ENCODE measurements around the gene SPATA16.
"Not testable (repeated sequence)": the region's sequence is repeated elsewhere in the genome, so short reads cannot be mapped to it uniquely, and the experiment has no call there.

The SPATA16 gene

DNA sequence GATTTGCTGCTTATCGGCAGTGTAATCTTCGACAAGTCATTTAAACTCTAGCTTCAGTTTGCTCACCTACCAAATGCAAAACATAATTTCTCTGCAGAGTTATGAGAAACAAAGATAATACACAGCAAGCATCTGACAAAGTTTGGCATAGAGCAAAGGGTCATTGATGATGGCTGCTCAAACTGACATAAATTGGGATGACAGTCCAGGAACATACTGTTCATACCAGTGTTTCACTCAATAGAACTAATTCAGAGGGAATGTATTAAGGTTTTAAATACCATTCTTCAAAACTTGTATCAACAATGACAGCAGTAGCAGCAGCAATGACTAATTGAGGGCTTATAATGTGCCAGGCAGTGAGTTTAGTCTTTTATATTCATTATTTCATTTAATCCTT, 137.6 kb downstream of the SPATA16 start:
- DNase-seq, result no peak

DNA sequence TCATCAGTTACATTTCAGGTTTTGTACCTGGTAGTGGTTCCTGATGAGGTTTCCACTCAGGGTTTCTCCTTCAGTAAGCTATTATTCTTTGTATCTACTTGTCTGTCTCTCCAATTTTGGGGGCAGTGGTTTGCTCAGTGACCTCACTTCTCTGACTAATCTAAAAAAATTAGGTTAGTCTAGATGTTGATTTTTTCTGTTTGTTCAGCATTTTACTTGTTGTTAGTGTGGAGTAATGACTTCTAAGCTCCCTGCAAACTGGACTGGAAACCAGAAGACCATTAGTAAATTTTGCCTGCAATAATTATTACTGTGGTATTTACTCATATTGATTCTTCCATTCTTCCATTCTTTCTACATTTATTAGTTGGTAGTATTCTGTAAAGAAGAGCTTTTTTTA, 139.4 kb downstream of the SPATA16 start:
- no peak for DNase-seq

GRCh38 chr3:173000553-173000952, 140.5 kb downstream of the SPATA16 start:
- no peak for DNase-seq

DNA sequence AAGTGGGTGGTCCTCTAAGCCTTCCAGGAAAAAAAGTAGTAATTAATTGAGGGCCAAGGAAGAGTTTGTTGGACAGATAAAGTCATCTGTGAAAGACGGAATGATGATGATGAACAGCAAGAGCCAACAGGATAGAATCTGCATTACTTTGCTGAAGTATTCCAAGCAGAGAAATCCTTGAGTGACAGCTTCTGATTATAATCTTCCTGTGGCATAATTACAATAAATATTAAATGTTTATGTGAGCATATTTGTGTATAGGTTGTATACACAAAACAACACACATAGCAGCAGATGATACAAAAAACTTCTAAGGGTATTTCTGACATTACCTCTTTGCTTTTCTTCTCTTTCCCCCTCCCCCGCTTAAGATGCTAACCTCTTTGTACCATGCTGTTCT, 147.6 kb downstream of the SPATA16 start:
- DNase-seq, result no peak

DNA sequence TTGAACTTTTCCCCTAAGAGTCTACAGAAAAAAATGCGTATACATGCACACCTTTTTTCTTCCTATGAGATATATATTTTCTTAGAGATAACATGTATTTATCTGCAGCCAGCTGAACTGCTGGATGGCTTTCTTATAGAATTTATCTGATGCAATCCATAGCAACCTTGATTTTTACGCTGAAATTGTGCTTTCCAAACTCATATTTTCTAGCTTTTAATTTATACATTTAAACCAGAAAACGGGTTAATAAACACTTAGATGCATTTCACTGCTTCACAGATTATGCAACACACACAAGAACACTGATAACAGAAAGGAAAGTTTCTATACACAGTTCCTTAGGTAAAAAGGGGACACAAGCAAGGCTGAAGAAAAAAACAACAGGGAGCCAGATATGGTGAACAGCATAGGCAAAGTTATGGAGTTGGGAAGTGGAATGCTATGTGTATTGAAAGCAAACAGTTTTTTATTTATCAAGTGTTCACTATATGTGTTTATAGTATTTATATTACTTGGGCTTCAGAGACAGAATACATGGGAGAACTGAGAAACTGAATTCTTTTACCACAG, 149.5 kb downstream of the SPATA16 start:
- DNase-seq, result no peak

DNA sequence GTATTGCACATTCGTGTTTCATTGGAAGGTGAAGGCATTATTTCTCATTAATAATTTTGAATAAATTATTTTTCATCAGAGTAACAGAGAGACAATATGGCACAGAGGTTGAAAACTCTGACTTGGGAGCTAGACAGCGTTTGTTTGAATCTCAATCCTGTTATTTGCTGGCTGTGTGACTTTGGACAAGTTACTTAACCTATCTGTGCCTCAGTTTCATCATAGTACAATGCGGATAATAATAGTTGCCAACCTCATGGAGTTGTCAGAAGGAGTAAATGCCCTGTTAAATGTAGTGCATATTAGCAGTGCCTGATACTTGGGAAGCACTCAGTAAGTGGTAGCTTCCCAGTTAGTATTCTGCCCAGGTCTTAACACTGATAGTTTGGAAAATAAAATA, 151.7 kb downstream of the SPATA16 start:
- DNase-seq, result no peak

- no peak for DNase-seq
Observed at GRCh38 chr3:172987273-172987672, 153.8 kb downstream of the SPATA16 start.

- DNase-seq, result no peak
Observed at GRCh38 chr3:172984914-172985313, 156.1 kb downstream of the SPATA16 start.

DNA sequence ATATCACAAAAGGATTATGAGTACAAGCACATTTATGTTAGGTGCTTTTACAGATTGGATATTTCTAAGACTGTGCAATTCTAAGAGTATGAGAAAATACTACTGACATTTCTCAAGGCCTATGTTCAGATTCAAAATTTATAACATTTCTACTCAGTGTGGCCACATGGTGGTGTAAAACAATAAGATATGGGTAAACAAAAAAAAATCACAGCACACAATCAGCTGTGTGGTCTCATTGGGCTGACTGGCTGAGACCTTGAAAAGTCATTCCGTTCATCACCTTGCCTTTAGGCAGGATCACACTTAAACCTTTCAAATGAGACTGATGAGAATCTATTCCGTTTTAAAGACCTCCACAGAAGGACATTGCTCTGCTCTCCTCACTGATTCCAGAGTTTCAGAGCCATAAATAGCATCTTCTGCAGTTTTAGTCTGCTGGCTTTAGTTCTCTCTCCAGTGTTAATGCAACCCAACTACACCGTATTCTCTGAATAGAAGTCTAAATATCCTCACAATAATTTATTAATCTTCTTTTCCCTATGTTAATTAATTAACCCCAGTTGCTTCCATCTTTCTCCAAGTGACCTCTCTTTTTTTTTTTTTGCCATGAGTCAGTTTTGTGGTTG, 158.2 kb downstream of the SPATA16 start:
- DNase-seq, result no peak

- no peak for DNase-seq
Observed at GRCh38 chr3:172981407-172981983, 159.5 kb downstream of the SPATA16 start.

GRCh38 chr3:172980849-172981248, 160.2 kb downstream of the SPATA16 start:
- DNase-seq, result no peak

DNA sequence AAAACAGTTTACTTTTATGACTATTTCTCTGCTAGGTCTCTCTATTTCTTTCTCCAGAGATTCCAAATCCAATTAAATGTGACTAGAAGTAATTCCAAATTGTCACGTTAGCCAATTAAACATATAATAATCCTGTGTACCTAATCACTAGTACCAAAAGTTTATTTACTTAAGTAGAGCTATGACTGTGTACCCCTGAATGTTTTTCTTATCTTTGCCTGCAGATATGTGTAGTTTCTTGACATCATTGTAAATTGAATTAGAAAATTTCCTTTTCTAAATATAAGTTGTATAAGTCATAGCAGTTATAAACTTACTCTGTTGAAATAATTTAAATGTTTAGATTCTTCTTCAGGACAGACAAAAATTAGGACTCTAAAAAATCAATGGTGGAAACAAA, 163.3 kb downstream of the SPATA16 start:
- no peak for DNase-seq

DNA sequence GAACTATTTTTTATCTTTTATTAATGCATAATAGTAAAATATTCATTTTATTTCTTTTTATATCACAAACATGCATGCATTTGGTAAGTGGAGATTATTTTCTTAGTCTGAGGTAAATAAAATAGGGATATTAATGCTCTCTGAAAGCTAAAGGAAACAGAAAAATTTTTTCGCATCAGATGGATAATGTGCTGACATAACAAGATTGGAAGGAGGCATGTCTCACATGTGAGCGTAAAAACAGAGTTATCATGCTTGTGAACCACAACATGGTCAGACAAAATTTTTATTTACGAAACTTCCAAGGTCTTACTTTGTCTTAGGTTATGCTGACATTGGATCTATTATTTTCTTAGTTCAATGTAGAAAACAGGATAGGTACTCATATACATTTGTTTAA, 166.1 kb downstream of the SPATA16 start:
- DNase-seq, result no peak

DNA sequence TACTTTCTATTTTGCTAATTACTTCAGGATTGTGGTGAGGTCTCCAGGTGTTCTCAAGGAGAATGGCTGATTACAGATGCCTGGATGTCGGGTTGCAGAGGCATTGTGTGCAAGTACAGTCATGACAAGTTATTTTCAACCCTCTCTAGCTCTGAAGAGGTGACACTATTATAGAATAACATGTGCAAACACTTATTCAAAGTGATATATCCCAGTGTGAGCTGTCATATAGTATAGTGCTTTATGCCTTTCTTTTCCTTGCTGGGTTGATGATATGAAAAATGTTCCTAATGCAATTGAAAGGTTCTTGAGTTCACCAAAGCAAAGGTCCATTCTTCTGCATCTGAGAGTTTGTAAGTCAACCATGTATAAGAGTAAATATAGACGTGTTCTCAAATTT, 167.2 kb downstream of the SPATA16 start:
- DNase-seq, result no peak

- DNase-seq, result no peak
Observed at GRCh38 chr3:172972717-172973116, 168.3 kb downstream of the SPATA16 start.

DNA sequence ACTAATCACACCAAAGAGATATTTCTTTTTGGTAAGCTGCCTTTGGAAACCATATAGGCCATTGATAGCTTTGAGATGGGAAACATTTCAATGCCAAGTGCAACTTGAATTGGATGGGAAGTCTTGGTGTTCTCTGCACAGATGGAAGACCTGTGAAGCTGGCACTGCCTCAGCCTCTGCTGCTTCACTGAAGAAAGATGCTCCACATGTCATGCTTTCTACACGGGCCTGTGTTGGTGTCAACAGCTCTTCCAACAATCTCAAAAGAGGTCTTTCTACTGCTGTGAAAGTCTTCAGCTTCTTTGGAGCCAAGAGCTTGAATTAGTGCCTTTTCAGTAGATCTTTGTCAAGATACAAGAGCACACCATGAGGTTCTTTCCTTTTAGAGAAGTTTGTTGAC, 169.0 kb downstream of the SPATA16 start:
- no peak for DNase-seq

DNA sequence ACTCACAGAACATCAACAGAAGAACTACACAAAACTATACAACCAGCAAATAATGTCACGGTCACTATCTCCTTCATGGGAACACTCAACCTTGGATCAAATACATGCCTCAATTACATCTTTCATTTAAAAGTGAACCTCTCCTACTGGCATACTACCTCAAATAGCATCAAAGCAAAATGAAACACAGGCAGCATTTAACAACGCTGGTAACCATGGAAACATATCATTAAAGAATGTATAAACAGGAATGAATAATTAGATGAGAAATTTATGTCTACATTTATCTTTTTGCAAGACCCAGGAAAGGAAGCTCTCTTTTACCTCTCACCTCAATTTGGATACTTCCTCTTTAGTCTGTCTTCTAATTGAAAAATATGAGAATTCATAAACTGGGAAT, 172.4 kb downstream of the SPATA16 start:
- no peak for DNase-seq

- DNase-seq, result no peak
Observed at GRCh38 chr3:172965256-172965655, 175.8 kb downstream of the SPATA16 start.

GRCh38 chr3:172960626-172961182, 180.3 kb downstream of the SPATA16 start:
- not testable (repeated sequence) for DNase-seq

- no peak for DNase-seq
Observed at GRCh38 chr3:172958565-172958964, 182.5 kb downstream of the SPATA16 start.

- DNase-seq, result no peak
Observed at GRCh38 chr3:172953571-172953970, 187.5 kb downstream of the SPATA16 start.

DNA sequence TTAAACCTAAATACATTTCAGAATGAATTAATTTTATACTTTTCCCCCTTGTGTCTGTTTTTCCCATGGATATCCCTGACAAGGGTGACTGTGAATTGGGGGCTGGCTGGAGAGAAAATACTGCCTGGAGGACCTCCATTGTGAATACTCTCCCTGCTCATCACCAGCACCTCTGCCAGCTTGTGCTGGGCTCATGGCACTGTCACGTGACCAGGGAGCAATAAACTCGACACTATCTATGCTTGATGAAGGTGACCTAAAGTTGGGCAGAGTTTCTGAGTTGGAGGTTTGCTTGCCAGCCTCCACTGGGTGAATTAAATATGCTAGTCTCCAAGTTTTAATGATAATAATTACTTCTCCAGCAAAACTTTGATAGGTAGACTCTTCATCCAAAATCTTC, 189.5 kb downstream of the SPATA16 start:
- DNase-seq, result no peak

DNA sequence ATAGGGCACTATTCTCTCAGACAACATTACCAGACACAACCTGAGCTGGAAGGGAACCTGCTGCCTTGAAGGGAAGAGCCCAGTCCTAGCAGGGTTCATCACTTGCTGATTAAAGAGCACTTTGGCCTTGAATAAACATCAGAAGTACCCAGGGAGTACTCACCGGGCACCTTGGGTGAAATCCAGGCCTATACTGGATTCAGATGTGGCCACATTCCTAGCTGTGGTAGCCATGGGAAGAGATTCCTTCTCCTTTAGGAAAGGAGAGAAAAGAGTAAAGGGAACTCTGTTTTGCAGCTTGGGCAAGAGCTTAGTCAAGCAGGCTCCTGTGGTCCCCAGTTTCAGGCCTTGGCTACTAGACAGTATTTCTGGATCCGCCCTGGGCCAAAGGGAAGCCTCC, 195.0 kb downstream of the SPATA16 start:
- DNase-seq, result no peak

DNA sequence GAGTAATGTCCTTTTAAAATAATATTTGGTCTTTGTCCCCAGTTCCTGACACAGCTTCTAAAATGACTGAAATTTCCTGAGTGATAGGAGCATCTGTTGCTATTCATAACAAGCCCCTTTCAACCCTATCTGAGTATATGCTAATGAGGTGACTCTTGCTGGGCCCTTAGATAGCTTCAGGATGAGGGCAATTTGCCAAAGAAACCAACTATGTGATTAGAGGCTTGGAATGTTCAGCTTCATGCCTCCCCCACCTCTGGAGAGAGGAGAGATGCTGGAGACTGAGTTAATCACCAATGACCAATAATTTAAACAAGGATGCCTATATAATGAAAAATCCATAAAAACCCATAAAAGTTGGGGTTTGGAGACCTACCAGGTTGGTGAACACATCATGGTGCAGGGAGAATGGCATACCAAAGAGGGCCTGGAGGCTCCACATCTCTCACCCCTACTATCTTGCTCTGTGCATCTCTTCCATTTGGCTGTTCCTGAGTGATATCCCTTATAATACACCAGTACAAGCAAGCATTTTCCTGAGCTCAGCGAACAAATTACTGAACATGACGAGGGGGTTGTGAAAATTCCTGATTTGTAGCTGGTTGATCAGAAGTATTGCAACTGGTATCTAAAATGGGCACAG, 201.3 kb downstream of the SPATA16 start:
- DNase-seq, result no peak
